GM23248 (cell line): ENCODE results near the gene TOLLIP.

Experiments used
- EZH2 ChIP-seq: fragments of 200-600 bp; sonication (generic); IDR thresholded peaks from 2 replicates; pipeline ENCODE4 v1.6.1; 2018; ENCODE audit warnings: antibody characterized with exemption, mild to moderate bottlenecking; ENCODE audit not compliant: insufficient read depth, poor library complexity, severe bottlenecking
- EZH2phosphoT487 ChIP-seq: fragments of 200-600 bp; sonication (generic); IDR thresholded peaks from 2 replicates; pipeline ENCODE4 v1.6.1; 2018; ENCODE audit warnings: antibody characterized with exemption, moderate library complexity, mild to moderate bottlenecking, low read depth; ENCODE audit not compliant: insufficient read depth

GRCh38 chr11:1343391-1344055 is 34.1 kb upstream of the TOLLIP start:
- no peak for TF ChIP-seq EZH2
- no peak for TF ChIP-seq EZH2phosphoT487
